Spleen (tissue), 7 donors: ENCODE data around the gene NDUFS7.

Source experiments
- POLR2A ChIP-seq, 3 donors: fragments of 450-650 bp; IDR thresholded peaks; one replicate each; pipeline ENCODE4 v1.5.1; 2017; ENCODE audit warnings: antibody characterized with exemption in 3 of 3, mild to moderate bottlenecking in 1 of 3
- TF ChIP-seq, protein P1 (sequence below), 11 experiments: fragments of 200-600 bp in 7 of 11; fragments of 450-650 bp in 4 of 11; sonication (generic) in 4 of 11; IDR thresholded peaks in 8 of 11; conservative IDR thresholded peaks in 3 of 11; 1 replicate in 7 of 11; 2 replicates in 4 of 11; pipeline versions ENCODE4 v1.4.0 to v1.8.0; 2016 to 2021; ENCODE audit warnings: antibody characterized with exemption in 11 of 11, inconsistent platforms in 4 of 11, mild to moderate bottlenecking in 1 of 11
- donor health status: DM: no; HTN: no; CAD: no; lungs with moderate emphysema.
- donor health status: DM: no; HTN: no; CAD: no.
- donor health status: DM: no; HTN: no; CAD: no.

DNA sequence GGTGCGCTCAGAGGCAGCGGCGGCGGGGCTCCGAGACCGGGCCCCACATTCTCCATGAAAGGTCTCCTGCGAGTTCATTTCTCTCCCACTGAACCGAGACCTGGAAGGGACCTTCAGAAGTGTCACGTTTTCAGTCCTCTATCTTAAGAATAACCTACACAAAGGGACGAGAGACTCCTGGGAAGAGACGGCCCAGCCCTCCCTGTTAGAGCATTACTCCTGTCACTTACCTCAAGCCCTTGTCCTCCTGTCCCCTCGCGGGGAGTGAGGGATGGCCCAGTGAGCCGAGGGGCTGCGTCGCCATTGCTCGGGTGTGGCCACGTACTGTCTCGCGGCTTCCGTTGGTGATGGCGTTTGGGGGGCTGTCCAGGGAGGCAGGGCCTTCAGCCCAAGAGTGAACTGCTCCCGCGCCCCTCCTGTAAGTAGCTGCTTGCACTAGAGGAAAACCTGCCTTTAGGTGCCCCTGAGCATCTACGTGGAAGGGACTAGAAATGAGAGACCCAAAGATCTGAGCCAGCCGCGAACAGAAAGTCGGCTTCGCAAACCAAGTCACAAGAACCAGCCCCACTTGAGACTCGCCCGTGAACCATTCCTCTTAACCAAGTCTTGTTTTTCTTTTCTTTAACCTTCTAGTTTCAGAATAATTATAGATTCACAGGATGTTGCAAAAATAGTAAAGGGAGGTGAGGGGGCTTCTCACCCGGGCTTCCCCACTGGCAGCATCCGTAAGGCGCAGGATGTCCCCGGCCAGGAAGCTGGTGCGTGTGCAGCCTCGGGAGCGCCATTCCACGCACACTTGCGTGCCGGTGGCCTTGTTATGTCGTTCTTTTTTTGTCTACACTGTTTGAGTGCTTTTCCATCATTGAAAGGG, 21.1 kb upstream of the NDUFS7 start:
- TF ChIP-seq POLR2A (IDR thresholded peaks at IDR 0.05), result no peak
- TF ChIP-seq, protein P1, sequence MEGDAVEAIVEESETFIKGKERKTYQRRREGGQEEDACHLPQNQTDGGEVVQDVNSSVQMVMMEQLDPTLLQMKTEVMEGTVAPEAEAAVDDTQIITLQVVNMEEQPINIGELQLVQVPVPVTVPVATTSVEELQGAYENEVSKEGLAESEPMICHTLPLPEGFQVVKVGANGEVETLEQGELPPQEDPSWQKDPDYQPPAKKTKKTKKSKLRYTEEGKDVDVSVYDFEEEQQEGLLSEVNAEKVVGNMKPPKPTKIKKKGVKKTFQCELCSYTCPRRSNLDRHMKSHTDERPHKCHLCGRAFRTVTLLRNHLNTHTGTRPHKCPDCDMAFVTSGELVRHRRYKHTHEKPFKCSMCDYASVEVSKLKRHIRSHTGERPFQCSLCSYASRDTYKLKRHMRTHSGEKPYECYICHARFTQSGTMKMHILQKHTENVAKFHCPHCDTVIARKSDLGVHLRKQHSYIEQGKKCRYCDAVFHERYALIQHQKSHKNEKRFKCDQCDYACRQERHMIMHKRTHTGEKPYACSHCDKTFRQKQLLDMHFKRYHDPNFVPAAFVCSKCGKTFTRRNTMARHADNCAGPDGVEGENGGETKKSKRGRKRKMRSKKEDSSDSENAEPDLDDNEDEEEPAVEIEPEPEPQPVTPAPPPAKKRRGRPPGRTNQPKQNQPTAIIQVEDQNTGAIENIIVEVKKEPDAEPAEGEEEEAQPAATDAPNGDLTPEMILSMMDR (IDR thresholded peaks at IDR 0.05 in 8 of 11, conservative IDR thresholded peaks at IDR 0.05 in 3 of 11), result no peak
